Endometrial microvascular endothelial cells (primary cell): ENCODE measurements around the gene LRRC58. TPM values are rescaled to one million over a fixed set of nuclear protein-coding genes. Genes with fewer than 3 reads are reported as not detected.
"Not testable (repeated sequence)": the region's sequence is repeated elsewhere in the genome, so short reads cannot be mapped to it uniquely, and the experiment has no call there.

Experiments
- in situ Hi-C: cut with HindIII; loops from 2 replicates; pipeline ENCODE4 v1.10.0; 2017; ENCODE audit warnings: low sequenced_read_pairs, low pct_unique_long_range_greater_than_20kb; ENCODE audit errors: inconsistent ontology term
- total RNA-seq: library from RNA; depleted of rRNA; stranded (reverse); fragments of >200 nt; gene quantifications from one replicate; pipeline ENCODE4 v1.2.3, GENCODE V29; 2015; ENCODE audit errors: inconsistent ontology term

The LRRC58 gene
- total RNA-seq, 1 donor from 2014 or later = 26.1 TPM

GRCh38 chr3:120344349-120344748 lies 4.8 kb downstream of the LRRC58 start:
- in situ Hi-C loops = no loop called here

DNA sequence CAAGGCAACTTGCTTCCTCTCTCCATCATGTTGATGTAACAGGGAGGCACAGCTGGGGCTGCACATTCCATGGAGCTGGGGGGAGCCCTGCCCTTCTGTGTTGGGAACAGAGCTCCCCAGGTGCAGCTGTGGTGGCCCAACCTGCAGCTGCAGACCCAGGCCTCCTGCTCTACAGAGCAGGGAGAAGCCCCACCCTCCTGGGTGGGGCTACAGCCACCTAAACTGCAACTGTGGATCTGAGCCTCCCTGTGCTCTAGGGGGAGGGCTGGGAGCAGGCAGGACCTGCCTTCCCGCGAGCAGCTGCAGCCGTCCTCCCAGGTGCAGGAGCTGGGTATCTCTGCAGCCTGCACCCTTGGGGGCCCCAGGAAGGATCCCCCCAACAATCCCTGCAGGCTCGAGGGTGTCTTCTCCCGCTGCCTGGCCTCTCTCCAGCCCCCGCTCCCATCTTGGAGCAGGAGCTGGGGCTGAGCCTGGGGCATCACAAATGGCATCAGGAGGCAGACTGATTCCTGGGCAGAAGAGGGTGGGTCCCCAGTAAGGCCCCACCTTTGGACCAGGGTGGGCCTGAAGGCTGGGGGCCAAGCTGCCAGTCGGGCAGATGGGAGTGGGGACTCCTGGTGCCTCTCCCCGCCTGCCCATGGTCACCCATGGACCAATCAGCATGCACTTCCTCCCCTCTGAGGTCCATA lies 7.4 kb downstream of the LRRC58 start:
- in situ Hi-C loops = no loop called here

- in situ Hi-C loops = no loop called here
These were observed 9.8 kb downstream of the LRRC58 start for GRCh38 chr3:120339362-120339761.

DNA sequence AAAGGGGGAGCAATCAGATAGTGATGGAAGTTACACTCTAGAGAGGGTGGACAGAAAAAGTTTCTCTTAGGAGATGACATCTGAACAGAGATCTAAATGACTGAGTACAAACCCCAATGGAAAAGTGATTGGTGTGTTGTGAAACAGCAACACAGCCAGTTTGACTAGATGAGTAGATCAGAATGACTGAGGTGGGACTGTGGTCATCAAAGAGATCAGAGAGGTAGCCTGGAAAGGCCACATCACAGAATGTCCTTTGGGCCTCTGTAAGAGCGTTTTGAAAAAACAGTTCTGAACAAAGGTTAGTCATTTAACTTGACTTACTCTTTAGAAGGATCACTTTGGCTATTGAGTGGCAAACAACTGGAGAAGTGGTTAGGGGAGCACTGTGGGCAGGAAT lies 10.6 kb downstream of the LRRC58 start:
- in situ Hi-C loops = no loop called here

- in situ Hi-C loops = no loop called here
These were observed 16.5 kb downstream of the LRRC58 start for GRCh38 chr3:120332646-120333045.

- in situ Hi-C loops = no loop called here
These were observed 18.1 kb downstream of the LRRC58 start for GRCh38 chr3:120331076-120331475.

DNA sequence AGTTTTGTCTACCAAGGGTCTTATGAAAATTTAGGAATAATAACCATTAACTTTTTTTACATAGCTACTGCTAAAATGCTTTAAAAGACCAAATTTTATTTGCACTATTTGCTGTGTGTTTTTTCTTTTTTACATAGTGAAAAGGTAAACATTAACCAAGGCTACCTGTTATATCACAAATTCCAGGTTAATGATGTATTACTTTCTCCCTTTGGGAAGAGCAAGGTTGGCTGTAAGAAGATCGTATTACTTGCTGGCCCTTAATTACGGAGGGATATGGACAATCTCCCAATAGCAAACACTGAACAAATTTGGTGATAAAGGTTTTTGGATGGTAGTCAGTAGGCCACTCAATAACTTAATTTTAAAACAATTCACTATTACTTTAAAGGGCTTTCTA lies 22.4 kb downstream of the LRRC58 start:
- in situ Hi-C loops = no loop called here

DNA sequence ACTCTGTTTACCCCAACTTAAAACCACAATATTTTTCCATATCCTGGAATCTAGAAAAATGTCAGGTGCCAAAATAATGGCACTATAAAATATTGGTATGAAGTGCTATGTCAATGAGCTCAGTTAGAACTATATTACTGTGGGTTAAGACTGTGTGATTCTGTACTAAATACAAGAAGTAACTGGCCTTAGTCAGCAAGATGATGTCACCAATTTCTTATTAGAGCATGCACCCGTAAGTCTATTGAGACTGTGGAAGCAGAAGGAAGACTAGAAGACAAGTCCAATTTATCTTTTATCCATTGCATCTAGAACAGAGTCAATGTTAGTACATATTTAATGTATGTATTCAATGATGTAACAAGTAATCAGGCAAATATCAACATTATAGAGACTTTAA lies 25.0 kb downstream of the LRRC58 start:
- in situ Hi-C loops = no loop called here

- in situ Hi-C loops = not testable (repeated sequence)
These were observed 25.4 kb downstream of the LRRC58 start for GRCh38 chr3:120323761-120324160.

DNA sequence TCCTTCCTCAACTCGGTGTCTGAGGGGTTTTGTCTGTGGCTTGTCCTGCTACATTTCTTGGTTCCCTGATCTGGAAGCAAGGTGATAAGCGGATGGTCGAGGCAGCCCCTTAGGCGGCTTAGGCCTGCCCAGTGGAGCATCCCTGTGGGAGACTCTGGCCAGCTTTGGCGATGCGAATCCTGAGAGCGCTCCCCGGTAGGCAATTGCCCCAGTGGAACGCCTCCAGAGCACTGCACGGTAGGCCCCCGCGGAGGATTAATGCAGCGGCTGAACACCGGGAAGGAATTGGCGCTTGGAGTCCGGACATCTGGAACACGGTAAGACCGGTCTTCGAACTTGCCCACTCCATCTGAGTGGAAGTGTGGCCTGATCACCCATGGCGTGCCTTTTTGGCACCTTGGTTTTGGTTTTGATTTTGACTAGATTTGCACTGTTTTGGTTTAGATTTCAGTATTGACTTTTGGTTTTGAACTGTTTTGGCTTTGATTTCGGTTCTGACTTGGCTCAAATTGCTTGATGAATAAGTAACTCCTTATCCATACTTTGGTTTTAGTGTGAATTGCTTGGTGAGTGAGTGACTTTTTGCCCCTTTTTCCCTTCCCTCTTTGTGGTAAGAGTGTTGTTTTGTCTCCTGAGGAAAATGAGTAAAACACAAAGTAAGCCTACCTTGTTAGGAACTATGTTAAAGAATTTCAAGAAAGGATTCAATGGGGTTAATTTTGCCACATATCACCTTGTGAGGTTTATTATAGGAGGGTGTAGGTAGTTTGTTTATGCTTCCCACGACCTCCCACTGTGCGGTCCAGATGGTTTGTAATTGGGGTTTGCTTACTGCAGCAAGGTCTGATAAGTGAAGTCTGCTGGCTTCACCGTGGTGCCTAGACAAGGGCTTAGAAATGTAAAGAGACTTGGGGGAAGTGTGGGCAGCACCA lies 37.0 kb downstream of the LRRC58 start:
- in situ Hi-C loops = no loop called here

GRCh38 chr3:120306519-120307455 lies 42.4 kb downstream of the LRRC58 start:
- in situ Hi-C loops = no loop called here

GRCh38 chr3:120304616-120305015 lies 44.5 kb downstream of the LRRC58 start:
- in situ Hi-C loops = no loop called here

GRCh38 chr3:120302361-120302760 lies 46.8 kb downstream of the LRRC58 start:
- in situ Hi-C loops = no loop called here

- in situ Hi-C loops = no loop called here
These were observed 48.2 kb downstream of the LRRC58 start for GRCh38 chr3:120300971-120301370.

- in situ Hi-C loops = no loop called here
These were observed 49.8 kb downstream of the LRRC58 start for GRCh38 chr3:120299403-120299802.

GRCh38 chr3:120298996-120299395 lies 50.2 kb downstream of the LRRC58 start:
- in situ Hi-C loops = no loop called here

DNA sequence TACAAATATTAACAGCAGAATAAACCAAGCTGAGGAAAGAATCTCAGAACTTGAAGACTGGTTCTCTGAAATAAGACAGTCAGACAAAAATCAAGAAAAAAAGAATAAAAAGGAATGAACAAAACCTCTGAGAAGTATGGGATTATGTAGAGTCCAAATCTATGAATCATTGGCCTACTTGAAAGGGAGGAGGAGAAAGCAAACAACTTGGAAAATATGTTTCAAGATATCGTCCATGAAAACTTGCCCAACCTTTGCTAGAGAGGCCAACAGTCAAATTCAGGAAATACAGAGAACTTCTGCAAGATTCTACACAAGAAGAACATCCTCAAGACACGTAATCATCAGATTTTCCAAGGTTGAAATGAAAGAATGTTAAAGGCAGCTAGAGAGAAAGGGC lies 57.6 kb downstream of the LRRC58 start:
- in situ Hi-C loops = not testable (repeated sequence)

DNA sequence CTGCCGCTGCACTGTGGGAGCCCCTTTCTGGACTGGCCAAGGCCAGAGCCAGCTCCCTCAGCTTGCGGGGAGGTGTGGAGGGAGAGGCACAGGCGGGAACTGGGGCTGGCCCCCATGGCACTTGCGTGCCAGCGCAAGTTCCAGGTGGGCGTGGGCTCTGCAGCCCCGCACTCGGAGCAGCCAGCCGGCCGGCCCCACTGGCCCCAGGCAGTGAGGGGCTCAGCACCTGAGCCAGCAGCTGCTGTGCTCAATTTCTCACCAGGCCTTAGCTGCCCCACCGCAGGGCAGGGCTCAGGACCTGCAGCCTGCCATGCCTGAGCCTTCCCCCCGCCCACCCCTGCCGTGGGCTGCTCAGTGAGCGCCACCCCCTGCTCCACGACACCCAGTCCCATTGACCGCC lies 59.5 kb downstream of the LRRC58 start:
- in situ Hi-C loops = no loop called here

DNA sequence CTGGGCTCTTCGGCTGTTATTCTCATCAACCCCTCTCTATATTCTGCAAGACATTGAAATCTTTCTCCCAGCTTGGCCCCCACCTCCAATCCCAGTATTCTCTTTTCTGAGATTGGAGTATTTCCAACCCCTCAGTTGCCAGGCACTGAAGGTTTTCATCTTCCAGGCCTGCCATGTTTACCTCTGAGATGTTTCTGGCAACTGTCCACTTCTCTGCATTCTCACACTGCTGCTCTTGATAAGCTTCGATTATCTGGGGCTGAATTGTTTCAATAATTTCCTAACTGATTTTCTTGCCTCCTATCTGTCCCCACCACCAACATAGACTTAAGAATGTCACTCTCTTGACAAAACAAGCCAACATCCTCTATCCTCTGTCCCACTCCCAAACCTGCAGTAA lies 62.7 kb downstream of the LRRC58 start:
- in situ Hi-C loops = no loop called here
